CD4-positive, alpha-beta T cell treated with Interleukin-6 at 100 ng/mL for 8 hours (primary cell): ENCODE data around the gene ANKRD44.

Source experiments
- DNase-seq: peaks from one replicate; pipeline ENCODE4 v3.0.0-alpha.2; 2020; ENCODE audit warnings: mixed read lengths, low spot score

ANKRD44 gene

DNA sequence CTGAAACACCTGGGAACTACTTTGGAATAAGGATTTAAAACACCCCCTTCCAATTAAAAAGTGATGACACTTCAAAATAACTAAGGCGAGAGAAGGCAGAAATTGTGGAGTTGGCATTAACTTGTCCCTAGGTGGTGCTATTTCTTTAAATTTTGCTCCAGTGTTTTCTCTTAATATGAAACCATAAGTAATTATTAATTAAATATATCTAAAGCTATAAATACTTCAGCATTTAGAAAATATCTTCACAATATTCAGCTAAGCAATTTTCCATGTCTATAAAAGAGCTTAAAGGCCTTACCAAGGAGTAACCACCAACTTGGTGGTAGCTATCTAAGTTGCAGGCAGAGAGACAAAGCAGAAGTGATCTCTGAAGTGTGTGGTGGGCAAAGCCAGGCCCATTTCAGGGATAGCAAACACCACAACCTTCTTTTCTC is 197.3 kb downstream of the ANKRD44 start:
- peak; percentile 25 for DNase-seq

DNA sequence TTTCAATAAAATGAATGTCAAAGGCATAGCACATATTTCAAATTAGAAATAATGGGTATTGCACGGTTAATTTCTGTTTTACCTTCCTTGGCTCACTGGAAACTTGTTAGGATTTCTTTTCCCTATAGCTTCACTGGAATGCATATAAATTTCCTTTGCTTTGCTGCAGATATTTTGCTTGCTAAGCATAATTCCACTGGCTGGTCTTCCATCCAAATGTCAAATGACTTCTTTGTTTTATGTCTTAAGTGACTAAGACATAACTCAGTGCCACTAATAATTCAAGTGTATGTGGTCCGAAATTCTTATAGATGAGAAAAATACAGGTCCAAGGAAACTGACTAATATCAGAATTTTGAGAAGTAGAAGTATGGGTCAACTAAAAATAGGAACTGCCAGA is 201.3 kb downstream of the ANKRD44 start:
- no peak for DNase-seq

DNA sequence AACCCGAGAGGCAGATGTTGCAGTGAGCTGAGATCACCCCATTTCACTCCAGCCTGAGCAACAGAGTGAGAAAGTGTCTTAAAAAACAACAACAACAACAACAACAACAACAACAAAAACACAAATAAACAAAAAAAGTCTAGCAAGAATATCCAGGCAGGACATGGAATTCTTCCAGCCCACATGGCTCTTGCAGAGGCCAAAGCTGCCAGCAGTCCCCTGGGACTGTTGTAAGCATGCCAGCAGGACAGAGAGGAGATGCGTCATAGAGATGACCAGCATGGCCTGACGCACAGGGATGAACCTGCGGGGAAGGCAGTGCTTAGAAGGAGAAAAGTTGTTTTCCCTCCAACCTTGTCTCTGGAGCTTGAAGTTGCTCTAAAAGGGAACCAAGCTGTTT is 201.8 kb downstream of the ANKRD44 start:
- DNase-seq = no peak

DNA sequence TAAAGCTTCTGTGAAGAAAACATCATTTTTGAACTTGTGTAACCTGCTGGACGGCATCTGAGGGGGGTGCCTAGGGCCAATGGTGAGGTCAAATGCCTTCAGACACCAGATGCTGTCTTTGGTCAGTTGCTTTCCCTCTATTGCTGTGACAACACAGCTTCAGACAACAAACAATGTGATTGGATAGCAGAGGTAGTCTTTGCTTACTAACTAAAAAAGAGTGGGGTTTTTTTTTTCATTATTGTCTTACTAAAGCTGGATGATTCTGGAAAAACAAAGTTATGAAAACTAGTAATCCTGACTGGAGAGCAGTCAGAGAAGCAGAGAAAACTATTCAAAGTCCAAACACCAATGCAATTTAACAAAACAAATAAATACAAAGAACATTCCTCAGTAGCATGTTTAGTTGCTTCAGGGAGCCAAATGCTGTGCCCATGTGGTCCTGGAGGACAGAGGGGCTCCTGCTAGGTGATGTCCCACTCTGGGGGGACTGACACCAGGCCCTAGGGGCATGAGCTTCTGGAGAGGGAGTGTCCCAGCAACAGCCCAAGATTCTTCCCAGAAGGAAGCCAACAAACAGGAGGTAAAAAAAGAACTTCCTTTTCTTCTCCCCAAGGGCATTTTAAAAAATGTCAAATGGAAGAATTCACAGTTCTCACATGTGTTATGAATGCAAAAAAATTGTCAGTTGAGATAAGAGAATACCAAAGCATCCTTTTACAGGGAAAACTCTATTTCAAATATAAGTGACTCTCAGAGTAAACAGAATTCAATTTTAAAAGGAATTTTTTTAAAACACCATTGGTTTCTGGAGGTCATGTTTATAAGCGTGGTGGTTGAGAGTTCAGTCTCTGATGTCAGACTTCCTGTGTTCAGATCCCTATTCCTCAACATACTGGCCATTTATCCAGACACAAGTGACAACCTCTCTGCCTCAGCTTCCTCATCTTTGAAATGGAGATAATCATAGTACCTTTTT is 203.0 kb downstream of the ANKRD44 start:
- DNase-seq = no peak

DNA sequence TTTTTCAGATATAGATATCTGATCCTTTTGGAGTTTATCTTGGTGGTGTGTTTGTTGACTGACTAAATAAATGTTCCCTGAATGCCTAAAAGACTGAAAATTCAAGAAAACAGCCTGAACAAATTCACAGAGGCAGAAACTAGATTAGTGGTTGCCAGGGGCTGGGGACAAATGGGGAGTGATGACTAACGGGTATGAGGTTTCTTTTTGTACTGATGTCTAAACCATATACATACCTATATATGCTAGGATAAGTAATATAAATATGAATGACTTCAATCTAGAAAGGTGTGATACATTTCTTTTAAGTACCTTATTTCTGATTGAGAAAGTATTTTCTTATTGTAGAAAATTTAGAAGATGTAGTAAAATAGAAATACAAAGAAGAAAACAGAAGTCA is 207.2 kb downstream of the ANKRD44 start:
- no peak for DNase-seq

DNA sequence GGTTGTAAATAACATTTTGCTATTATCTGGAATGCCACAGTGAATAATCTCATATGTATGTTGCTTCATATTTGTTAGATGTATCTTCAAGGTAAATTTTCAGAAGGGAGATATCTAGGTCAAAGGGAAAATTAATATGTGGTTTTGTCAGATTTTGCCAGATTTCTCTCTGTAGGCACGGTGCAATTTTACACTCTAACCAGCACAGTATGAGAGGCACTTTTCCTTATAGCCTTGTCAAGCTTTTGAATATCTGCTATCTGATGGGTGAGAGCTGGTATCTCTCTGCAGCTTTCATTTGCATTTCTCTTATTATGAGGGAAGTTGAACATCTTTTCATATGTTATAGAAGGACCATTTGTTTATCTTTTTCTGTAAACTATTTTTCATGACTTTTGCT is 208.3 kb downstream of the ANKRD44 start:
- no peak for DNase-seq

DNA sequence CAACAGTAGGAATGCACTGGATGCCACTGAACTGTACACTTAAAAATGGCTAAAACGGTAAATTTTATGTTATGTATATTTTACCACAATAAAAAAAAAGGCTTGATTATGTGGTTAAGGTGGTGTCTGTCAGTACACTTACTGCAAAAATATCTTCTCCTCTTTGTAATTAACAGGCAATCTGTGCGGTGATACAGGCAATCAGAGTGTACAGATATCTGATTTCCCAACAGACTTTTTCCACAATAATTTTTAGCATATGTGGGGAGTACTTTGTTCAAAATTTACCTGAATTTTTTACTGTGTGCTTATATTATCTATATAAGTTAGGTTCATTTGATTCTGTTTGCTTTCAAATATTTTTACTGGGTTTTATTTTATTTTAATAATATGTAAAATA is 209.1 kb downstream of the ANKRD44 start:
- no peak for DNase-seq

DNA sequence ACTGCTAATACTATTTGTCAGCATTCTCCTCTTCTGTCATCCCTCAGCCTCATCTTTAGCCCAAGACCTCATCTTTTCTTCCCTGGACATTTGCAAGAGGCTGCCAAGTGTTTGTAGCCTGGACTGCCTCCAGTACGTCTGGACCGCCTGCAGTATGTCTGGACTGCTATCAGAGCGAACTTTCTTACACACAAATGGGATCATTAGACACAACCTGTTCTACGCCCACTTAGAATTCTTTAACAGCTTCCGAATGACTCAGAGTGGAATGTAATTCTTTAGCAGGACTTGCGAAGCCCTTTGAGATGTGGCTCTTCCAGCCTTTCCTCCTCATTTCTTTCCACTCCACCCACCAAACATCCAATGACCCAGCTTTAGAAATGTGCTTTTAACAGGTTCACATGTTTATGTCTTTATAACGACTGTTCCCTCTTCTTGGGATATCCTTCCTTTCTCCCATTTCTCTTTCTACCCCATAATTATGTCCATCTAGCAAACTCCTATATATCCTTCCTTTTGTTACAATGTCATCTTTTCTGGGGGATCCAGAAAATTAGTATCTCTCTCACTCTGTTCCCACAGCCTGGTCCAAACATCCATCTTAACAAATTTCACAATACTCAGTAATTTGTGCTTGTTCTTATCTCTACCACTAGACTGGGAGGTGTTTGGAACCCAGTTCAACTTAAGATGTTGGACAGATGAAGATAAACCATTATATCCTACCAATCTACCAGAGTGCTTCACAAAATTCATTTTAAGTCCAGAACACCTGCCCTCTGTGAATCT is 212.8 kb downstream of the ANKRD44 start:
- DNase-seq = no peak

DNA sequence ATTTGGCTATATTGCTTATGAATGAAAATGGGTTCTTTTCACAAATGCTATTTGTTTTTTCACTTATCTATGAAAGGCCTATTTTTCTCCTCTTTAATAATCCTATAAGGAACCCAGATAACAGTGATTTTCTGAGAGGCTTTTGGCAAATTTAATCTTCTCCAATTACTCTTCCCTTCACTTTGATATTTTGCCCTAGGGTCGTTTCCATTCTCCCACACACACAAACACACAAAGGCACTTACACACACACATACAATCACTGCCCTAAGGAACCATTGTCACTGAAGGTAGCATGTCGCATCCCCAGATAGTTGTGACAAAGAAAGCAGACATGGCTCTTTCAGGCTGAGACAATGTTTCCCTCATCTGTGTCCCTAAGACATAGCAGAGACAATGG is 213.9 kb downstream of the ANKRD44 start:
- no peak for DNase-seq

DNA sequence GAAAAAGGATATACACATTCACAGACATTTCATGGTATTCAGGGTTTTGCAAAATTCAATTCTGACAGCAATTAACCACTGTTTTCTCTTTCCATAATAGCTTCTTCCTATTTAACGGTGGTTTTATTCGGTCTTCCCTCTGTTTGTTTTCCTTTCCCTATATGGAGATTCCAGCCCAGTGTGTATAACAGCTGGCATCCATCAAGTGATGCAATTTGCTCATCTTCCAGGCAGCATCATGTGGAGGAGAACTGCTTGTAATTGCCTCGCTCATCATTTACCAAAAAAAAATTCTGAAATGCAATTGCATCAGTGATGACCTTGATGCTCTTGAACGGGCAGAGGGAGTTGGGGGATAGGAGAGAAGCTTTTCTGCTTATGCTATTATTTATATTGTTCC is 218.1 kb downstream of the ANKRD44 start:
- no peak for DNase-seq

DNA sequence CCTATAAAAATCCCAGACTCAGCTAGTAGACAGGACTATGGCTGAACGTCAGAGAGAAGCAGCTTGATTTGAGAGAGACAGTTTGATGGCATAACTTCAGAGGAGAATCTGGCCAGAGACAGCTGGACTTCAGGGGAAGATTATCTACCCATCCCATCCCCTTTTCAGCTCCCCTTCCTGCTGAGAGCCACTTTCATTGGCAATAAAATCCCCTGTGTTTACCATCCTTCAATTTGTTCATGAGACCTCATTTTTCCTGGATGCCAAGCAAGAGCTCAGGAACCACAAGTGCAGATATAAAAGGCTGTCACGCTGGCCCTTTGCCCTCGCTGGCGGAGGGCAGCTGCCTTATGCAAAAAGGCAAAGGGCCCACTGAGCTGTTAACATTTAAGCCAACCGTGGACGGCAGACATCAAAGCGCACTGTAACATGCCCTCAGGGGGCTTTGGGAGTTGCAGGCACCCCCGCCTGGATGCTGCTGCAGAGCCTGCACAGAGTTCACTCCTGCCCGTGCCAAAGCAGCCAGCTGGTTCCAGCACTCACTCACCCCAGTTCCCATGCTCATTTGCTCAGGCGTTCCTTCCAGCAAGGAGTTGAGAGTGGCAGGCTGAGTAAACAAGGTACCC is 219.7 kb downstream of the ANKRD44 start:
- no peak for DNase-seq

DNA sequence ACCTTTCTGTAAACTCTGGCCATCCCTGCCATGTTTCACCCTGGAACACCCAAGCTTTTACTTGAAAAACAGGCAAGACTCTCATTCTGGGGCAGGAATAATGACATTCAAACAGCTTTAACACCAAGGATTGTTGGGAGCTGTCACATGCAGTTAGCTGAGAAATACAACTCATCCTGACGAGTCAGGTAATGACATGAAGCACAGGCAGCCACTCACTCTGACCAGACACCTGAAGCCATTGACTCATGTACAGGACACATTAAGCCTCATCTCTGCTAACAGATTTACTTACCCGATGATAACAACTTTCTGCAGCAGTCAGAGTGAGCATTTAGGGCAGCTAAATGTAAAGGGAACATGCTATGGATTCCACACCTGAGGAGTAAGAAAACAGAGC is 220.9 kb downstream of the ANKRD44 start:
- no peak for DNase-seq

DNA sequence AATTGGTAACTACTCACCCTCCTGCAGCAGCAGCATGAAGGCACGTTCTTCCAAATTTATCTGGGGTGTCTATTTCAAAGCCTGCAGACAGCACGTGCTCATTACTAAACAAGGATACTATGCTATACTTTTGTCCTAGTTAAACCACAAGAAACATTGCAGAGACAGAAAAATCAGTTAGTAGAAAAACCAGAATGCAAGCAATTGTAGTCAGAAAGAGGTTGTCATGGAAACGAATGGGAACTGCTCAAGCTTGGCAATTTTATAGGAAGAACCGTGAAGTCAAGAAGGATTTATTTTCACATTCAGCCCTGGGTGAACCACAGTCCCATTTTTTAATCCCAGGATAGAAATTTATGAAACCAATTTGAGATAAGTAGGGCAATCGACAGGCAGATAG is 221.9 kb downstream of the ANKRD44 start:
- DNase-seq = no peak

DNA sequence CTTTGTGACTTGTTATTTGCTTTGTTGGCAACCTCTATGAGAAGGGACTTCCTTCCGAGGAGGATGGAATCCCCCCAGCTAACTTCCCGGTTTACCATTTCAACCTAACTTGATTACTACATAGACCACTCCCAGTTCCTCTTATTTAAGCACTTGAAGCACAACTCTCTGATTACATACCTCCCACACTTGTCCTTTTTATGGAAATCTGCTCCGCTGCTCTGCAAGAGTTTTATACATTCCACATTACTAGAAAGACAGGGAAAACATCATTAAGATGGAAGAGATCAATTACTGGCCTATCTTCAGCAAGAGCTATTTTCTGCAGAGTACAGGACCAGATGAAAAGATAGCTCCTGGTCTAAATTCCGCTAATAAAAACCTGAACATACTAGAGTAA is 224.1 kb downstream of the ANKRD44 start:
- DNase-seq = no peak

DNA sequence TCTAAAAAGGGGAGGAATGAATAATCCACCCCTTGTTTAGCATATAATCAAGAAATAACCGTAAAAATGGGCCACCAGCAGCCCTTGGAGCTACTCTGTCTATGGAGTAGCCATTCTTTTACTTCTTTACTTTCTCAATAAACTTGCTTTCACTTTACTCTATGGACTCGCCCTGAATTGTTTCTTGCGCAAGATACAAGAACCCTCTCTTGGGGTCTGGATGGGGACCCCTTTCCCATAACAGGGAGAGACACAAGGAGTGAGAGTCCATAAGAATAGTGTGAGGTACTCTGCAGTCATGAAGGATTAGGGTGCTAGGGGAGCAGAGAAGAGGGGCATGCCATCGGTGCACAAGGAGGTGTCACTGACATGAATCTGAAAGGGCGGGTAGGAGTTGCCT is 224.9 kb downstream of the ANKRD44 start:
- no peak for DNase-seq

DNA sequence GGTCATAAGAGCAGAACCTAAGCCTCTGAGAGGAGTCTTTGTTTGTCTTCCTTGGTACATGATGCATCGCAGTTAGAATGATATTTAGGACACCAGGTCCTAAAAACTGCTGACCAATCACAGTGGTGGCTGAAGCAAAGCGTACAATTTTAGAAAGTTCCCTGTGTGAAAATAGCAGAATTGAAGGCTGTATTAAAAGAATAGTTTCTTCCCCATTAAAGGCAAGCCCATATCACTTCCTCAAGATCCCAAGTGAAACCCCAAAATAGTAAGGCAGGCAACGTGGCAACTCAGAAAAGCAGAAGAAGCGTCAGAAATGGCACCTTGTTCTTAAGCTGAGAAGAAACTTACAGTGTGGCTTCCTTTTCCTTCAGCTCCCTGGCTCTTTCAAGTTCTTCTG is 229.3 kb downstream of the ANKRD44 start:
- no peak for DNase-seq

DNA sequence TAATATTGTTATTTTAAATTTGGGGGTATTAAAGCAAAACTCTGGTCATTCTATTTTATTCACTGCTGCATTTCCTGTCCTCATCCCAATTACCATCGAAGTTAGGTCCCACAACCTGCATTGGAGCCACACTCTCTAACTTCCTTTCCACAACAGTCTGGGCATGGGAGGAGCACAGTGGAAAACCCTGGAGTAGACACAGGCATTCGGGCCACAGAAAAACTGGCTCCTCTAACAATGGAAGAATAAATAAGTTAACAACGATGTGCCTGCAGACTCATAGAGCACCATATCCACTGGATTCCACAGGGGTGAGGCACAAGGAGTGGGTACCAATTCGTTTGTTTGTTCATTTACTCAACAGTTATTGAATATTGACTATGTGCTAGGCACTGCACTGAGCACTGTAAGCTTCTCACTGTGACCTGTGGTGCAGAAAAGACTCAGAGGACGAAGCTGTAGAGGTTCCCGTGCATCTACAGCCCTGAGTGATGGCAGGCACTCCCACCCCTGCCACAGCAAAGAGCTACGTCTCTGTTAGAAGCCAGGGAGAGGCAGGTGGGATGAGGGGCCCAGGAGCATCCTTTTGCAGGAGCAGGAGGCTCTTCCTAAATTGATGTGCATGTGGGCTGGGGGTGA is 229.9 kb downstream of the ANKRD44 start:
- no peak for DNase-seq

DNA sequence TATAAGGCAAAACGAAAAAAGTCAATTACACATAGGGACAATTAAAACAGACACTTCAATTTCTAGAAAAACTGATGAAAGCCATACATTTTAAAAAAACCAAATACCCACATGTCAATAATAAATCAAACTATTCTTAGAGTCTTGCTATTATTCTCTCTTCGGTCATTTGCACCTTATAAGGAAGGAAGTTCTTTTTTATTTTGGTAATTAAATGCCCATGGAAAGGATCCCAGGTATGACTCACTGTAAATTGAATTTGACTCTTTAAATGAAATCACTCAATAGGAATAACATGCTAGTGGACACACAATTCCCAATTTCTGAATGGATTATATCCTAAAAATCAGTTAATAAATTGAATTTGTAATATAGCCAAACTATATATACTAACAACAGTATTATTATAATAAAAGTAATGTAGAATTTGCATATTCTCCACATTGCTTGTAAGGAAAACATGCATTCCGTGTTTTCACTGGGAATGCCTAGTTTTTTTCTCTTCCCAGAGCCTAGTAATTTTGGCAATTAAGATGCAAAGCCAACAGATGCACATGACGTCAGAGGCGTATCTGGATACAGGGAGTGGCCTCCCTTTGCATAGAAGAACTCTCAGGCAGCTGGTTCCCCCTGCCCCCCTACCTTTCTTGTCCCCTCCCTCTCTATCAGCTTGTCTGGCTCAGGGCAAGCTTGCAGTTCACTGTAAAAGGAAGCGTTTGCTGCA is 230.6 kb downstream of the ANKRD44 start:
- no peak for DNase-seq

DNA sequence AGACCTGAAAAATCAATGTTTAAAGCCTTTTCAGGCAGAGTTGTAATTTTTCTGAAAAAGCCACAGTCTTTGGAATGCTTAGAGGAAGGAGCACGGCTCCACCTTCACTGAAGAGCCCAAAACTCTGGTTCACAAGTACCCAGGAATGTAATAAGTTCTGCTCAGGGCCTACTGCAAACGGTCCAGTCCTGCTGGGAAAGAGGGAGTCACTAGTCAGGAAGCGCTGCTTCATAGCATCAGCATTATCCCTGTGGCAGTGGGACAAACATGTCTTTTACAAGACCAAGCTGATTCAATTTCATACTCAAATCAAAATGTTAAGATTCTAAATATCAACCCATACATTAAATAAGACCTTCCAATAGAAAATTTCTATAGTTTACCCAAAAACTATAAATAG is 231.2 kb downstream of the ANKRD44 start:
- DNase-seq = no peak

DNA sequence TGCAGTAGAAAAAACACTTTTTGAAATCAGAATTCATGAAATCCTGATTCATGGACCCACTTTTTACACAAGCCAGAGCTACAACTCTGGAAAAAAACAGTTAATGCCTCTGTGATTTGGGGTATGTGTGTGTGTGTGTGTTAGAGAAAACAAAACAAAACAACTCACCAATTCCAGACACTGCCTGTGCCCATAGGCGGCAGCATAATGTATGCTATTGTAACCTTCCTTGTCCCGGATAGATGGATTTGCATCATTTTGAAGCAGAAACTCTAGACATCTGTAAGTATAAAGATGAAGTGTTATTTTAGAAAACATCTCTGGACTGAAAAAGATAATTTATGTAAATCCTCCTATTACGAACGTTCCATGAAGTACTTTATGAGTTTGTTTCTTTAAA is 232.0 kb downstream of the ANKRD44 start:
- no peak for DNase-seq

DNA sequence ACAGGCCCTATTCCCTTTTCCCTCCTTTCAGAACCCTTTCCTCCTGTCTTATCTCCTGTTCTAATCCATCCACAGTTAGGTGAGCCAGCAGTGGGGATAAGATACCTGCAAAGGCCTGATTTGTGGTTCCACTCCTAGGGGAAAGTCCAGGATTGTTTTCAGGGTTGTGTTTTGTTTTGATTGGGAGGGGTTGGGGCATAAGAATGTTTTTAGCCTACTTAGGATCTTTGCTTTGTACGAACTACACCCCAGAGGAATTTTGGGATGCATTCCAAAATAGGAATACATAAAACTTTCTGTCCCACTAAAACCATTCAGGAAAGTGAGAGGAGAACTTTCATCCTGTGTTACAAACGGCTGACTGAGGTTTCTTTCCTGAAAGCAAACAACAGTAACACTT is 233.2 kb downstream of the ANKRD44 start:
- no peak for DNase-seq

DNA sequence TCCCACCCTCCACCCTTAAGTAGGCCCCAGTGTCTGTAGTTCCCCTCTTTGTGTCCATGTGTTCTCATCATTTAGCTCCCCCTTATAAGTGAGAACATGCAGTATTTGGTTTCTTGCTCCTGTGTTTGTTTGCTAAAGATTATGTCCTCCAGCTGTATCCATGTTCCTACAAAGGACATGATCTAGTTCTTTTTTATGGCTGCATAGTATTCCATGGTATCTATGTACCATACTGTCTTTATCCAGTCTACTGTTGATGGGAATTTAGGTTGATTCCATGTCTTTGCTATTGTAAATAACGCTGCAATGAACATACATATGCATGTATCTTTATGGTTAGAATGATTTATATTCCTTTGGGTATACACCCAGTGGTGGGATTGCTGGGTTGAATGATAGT is 233.9 kb downstream of the ANKRD44 start:
- DNase-seq = no peak
